ENCODE data around the gene FUT3.

DNA sequence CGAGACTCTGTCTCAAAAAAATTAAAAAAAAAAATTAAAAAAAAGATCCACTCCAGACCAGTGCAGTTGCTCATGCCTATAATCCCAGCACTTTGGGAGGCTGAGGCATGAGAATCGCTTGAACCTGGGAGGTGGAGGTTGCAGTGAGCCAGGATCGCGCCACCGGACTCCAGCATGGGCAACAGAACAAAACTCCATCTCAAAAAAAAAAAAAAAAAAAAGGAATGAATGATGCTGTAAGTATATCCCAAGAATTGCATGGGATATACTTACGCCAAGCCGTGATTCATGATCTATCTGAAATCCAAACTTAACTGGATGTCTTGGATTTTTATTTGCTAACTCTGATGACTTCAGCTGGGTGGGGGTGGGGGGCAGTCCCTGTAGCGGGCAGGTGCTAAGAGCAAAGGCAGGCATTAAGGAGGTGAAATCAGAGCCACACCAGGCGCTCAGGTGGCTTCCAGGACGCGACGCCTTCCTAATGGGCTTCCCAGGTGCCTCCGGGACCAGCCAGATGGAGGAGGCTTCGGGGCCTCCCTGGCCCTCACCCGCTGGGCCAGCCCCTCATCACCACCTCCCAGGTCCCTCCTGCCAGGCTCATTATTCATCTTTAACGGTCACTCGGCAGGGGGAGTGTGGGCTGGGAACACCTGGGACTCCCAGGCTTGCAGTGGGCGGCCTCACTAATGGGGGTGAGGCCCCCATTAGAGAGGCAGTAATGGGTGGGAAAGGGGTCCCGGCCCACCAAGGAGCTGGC lies 30.5 kb upstream of the FUT3 start:
- TF ChIP-seq CTCF (IDR thresholded peaks at IDR 0.05; ENCODE audit: poor library complexity) (no peak), EZH2 (IDR thresholded peaks at IDR 0.05; ENCODE audit: borderline replicate concordance) (no peak)
